SHP77 treated with DMSO at 0.1 percent for 48 hours (cell line): ENCODE measurements around the gene KIAA1671.
A peak's percentile ranks its signal among the peaks of the same experiment; 100 is the strongest.
"Not testable (repeated sequence)": the region's sequence is repeated elsewhere in the genome, so short reads cannot be mapped to it uniquely, and the experiment has no call there.

ENCODE experiments used
- DNase-seq: peaks from one replicate; lab custom pipeline; 2025; lab: John Stamatoyannopoulos, UW

The KIAA1671 gene

GRCh38 chr22:25235547-25236290, 283.2 kb downstream of the KIAA1671 start:
- peak; percentile 42 for DNase-seq

GRCh38 chr22:25236417-25236816, 283.9 kb downstream of the KIAA1671 start:
- DNase-seq = no peak

DNA sequence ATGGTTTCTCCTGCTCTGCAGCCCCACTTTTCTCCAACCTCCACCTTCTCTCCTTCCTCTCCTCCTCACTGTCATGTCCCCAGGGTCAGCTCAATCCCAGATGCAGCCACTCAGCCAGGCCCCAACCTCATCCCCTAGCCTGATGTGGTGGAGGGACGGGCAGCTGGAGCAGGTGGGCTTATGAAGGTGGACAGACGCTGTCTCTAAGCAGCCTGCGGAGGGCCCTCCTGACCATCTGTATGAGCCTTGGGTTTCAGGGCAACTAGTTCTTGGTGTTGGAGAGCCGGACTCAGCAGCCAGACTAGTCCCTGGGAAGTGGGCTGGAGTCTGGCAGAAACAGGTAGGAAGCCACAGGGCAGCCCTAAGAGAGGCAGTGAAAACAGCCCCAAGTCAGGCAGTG, 285.0 kb downstream of the KIAA1671 start:
- no peak for DNase-seq

DNA sequence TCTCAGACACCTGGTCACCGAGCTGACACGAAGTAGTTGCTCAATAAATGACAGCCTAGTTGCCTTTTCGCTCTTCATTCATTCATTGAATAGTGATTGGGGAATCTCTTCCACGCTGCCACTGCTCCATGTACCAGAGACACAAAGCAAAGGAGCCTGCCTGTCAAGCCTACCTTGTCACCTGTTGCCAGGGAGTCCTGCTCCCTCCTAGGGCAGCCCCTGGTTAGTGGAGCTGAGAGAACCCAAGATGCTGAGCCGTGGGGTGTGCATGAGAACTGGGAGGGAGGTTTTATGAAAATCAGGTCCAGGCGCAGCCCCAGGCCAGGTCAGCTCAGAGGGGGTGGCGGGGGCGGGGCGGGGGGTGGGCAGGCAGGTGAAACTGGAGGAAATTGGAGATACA, 285.5 kb downstream of the KIAA1671 start:
- DNase-seq = not testable (repeated sequence)
